Neural progenitor cell (in vitro differentiated cells): ENCODE measurements around the gene C11orf86. TPM values are rescaled to one million over a fixed set of nuclear protein-coding genes. Genes with fewer than 3 reads are reported as not detected.

Experiments used
- DNase-seq: peaks from one replicate; pipeline ENCODE4 v3.0.0-alpha.2; 2016; ENCODE audit warnings: low spot score
- H2AFZ ChIP-seq: fragments of 200-600 bp; sonication (generic); replicated peaks from 2 replicates; pipeline ENCODE4 v1.6.1; 2016; ENCODE audit warnings: antibody characterized with exemption
- H3F3A ChIP-seq: fragments of 200-600 bp; sonication (generic); 2 replicates; pipeline ENCODE4 v1.6.1; 2016; ENCODE audit warnings: antibody characterized with exemption, low read depth
- H3K27ac ChIP-seq: fragments of 200-600 bp; sonication (generic); 2 replicates; pipeline ENCODE4 v1.5.1; 2016; ENCODE audit warnings: mild to moderate bottlenecking
- H3K27me3 ChIP-seq: fragments of 200-600 bp; sonication (generic); 2 replicates; pipeline ENCODE4 v1.6.1; 2016; ENCODE audit warnings: mild to moderate bottlenecking, moderate library complexity
- H3K36me3 ChIP-seq: fragments of 200-600 bp; sonication (generic); 2 replicates; pipeline ENCODE4 v1.5.1; 2016
- H3K4me1 ChIP-seq: fragments of 200-600 bp; sonication (generic); 2 replicates; pipeline ENCODE4 v1.6.1; 2016; ENCODE audit warnings: mixed run types
- H3K4me2 ChIP-seq: fragments of 200-600 bp; sonication (generic); 2 replicates; pipeline ENCODE4 v1.6.1; 2016
- H3K4me3 ChIP-seq: fragments of 200-600 bp; sonication (generic); 2 replicates; pipeline ENCODE4 v1.5.1; 2016
- H3K79me2 ChIP-seq: fragments of 200-600 bp; sonication (generic); 2 replicates; pipeline ENCODE4 v1.6.1; 2016; ENCODE audit warnings: low read depth
- H3K9ac ChIP-seq: fragments of 200-600 bp; sonication (generic); 2 replicates; pipeline ENCODE4 v1.6.1; 2016
- H3K9me3 ChIP-seq: fragments of 200-600 bp; sonication (generic); 2 replicates; pipeline ENCODE4 v1.5.1; 2016; ENCODE audit warnings: low read depth
- H4K20me1 ChIP-seq: fragments of 200-600 bp; sonication (generic); 2 replicates; pipeline ENCODE4 v1.6.1; 2016; ENCODE audit warnings: low read depth
- H3K27ac Mint-ChIP-seq: 3 replicates; pipeline ENCODE4 v1.8.0; 2021; ENCODE audit warnings: mixed read lengths
- H3K27me3 Mint-ChIP-seq: 2 replicates; pipeline ENCODE4 v1.8.0; 2022; ENCODE audit warnings: low read depth, mild to moderate bottlenecking, inconsistent platforms, moderate library complexity, mixed read lengths; ENCODE audit not compliant: insufficient read depth
- H3K36me3 Mint-ChIP-seq: 3 replicates; pipeline ENCODE4 v1.8.0; 2021; ENCODE audit warnings: mixed read lengths
- H3K4me1 Mint-ChIP-seq: 3 replicates; pipeline ENCODE4 v1.8.0; 2021; ENCODE audit warnings: mixed read lengths
- H3K4me3 Mint-ChIP-seq: 3 replicates; pipeline ENCODE4 v1.8.0; 2021; ENCODE audit warnings: mild to moderate bottlenecking, moderate library complexity, mixed read lengths
- H3K9me3 Mint-ChIP-seq: 3 replicates; pipeline ENCODE4 v1.8.0; 2020; ENCODE audit warnings: mixed read lengths
- CTCF ChIP-seq: fragments of 200-600 bp; sonication (generic); IDR thresholded peaks from 2 replicates; pipeline ENCODE4 v1.5.1; 2017; ENCODE audit warnings: antibody characterized with exemption, mild to moderate bottlenecking
- EZH2 ChIP-seq: fragments of 200-600 bp; sonication (generic); IDR thresholded peaks from 2 replicates; pipeline ENCODE4 v1.6.1; 2017; ENCODE audit warnings: antibody characterized with exemption, mild to moderate bottlenecking, moderate library complexity
- EZH2phosphoT487 ChIP-seq: fragments of 200-600 bp; sonication (generic); IDR thresholded peaks from 2 replicates; pipeline ENCODE4 v1.6.1; 2017; ENCODE audit warnings: antibody characterized with exemption
- total RNA-seq: library from RNA; depleted of rRNA; stranded (reverse); fragments of >200 nt; gene quantifications from 2 replicates; pipeline ENCODE4 v1.2.3, GENCODE V29; 2015; ENCODE audit warnings: low replicate concordance

C11orf86 gene
- total RNA-seq, 1 donor from 2014 or later: not detected

GRCh38 chr11:66964495-66964894 lies 10.6 kb upstream of the C11orf86 start:
- Histone ChIP-seq H3K4me1 (peaks cover 2% of the 10 kb centered on the region), H3F3A (peaks cover 8% of the 10 kb centered on the region), H2AFZ (peak overlapping the region; percentile 57), H3K27me3 (peaks cover 7% of the 10 kb centered on the region), H3K79me2 (no peaks in the 10 kb centered on the region), H3K27ac (no peak overlapping the region), H3K4me2 (no peak overlapping the region), H4K20me1 (no peaks in the 10 kb centered on the region), H3K9me3 (no peaks in the 10 kb centered on the region), H3K4me3 (no peak overlapping the region), H3K36me3 (no peaks in the 10 kb centered on the region), H3K9ac (no peak overlapping the region)
- no peak for DNase-seq
- H3K36me3 Mint-ChIP-seq: no peaks in the 10 kb centered on the region
- peak overlapping the region; percentile 41 for H3K27ac Mint-ChIP-seq
- H3K4me1 Mint-ChIP-seq: peaks cover 5% of the 10 kb centered on the region
- H3K27me3 Mint-ChIP-seq: peaks cover 5% of the 10 kb centered on the region
- no peak overlapping the region for H3K4me3 Mint-ChIP-seq
- TF ChIP-seq CTCF (no peak), EZH2 (no peak), EZH2phosphoT487 (no peak)
- no peaks in the 10 kb centered on the region for H3K9me3 Mint-ChIP-seq

GRCh38 chr11:66966351-66966750 lies 8.8 kb upstream of the C11orf86 start:
- Mint-ChIP-seq H3K4me3 (no peak overlapping the region), H3K27me3 (peaks cover 9% of the 10 kb centered on the region), H3K4me1 (peaks cover 7% of the 10 kb centered on the region), H3K36me3 (no peaks in the 10 kb centered on the region), H3K9me3 (peaks cover 3% of the 10 kb centered on the region), H3K27ac (no peak overlapping the region)
- H3K27ac ChIP-seq: no peak overlapping the region
- H4K20me1 ChIP-seq: no peaks in the 10 kb centered on the region
- no peak overlapping the region for H3K9ac ChIP-seq
- H3K4me1 ChIP-seq: no peaks in the 10 kb centered on the region
- DNase-seq: no peak
- no peaks in the 10 kb centered on the region for H3K27me3 ChIP-seq
- H3K36me3 ChIP-seq: no peaks in the 10 kb centered on the region
- no peaks in the 10 kb centered on the region for H3K9me3 ChIP-seq
- H3F3A ChIP-seq: peaks cover 6% of the 10 kb centered on the region
- H2AFZ ChIP-seq: no peak overlapping the region
- no peak for TF ChIP-seq EZH2
- no peak overlapping the region for H3K4me2 ChIP-seq
- no peaks in the 10 kb centered on the region for H3K79me2 ChIP-seq
- H3K4me3 ChIP-seq: no peak overlapping the region

- Histone ChIP-seq H3K4me2 (no peak overlapping the region), H3K9me3 (no peaks in the 10 kb centered on the region), H3K79me2 (no peaks in the 10 kb centered on the region), H3K27me3 (no peaks in the 10 kb centered on the region), H3K27ac (no peak overlapping the region), H3K9ac (no peak overlapping the region), H2AFZ (no peak overlapping the region), H3F3A (peaks cover 2% of the 10 kb centered on the region), H4K20me1 (no peaks in the 10 kb centered on the region), H3K4me1 (no peaks in the 10 kb centered on the region), H3K4me3 (no peak overlapping the region), H3K36me3 (no peaks in the 10 kb centered on the region)
- Mint-ChIP-seq H3K4me1 (peaks cover 7% of the 10 kb centered on the region), H3K36me3 (no peaks in the 10 kb centered on the region), H3K4me3 (no peak overlapping the region), H3K9me3 (peaks cover 3% of the 10 kb centered on the region), H3K27ac (peak overlapping the region; percentile 36), H3K27me3 (peaks cover 6% of the 10 kb centered on the region)
- no peak for TF ChIP-seq CTCF
- DNase-seq: no peak
Observed at GRCh38 chr11:66967670-66968425, 7.3 kb upstream of the C11orf86 start.

- Histone ChIP-seq H3K9me3 (no peaks in the 10 kb centered on the region), H3K4me3 (no peak overlapping the region), H3K27me3 (no peaks in the 10 kb centered on the region), H3K36me3 (no peaks in the 10 kb centered on the region), H3K4me2 (no peak overlapping the region), H3K4me1 (no peaks in the 10 kb centered on the region), H3F3A (no peaks in the 10 kb centered on the region), H3K27ac (no peak overlapping the region), H3K9ac (no peak overlapping the region), H2AFZ (no peak overlapping the region), H3K79me2 (no peaks in the 10 kb centered on the region), H4K20me1 (no peaks in the 10 kb centered on the region)
- no peaks in the 10 kb centered on the region for H3K36me3 Mint-ChIP-seq
- H3K9me3 Mint-ChIP-seq: peaks cover 3% of the 10 kb centered on the region
- H3K27me3 Mint-ChIP-seq: peaks cover 10% of the 10 kb centered on the region
- TF ChIP-seq EZH2 (no peak), CTCF (no peak), EZH2phosphoT487 (no peak)
- peak overlapping the region; percentile 5 for H3K27ac Mint-ChIP-seq
- H3K4me3 Mint-ChIP-seq: no peak overlapping the region
- peaks cover 14% of the 10 kb centered on the region for H3K4me1 Mint-ChIP-seq
- DNase-seq: no peak
Observed at GRCh38 chr11:66969584-66970225, 5.4 kb upstream of the C11orf86 start.
